OCI-LY1 (cell line): ENCODE measurements around the gene NDUFV1.

Experiments used
- CTCF ChIP-seq: fragments of 200-600 bp; sonication (generic), shearing (Covaris generic); IDR thresholded peaks from 2 replicates; pipeline ENCODE4 v1.5.1; 2017; ENCODE audit warnings: mild to moderate bottlenecking, antibody characterized with exemption, low read length, moderate library complexity, mixed read lengths
- EZH2 ChIP-seq: fragments of 200-600 bp; sonication (generic), shearing (Covaris generic); IDR thresholded peaks from 2 replicates; pipeline ENCODE4 v1.8.0; 2017; ENCODE audit warnings: borderline replicate concordance, mixed run types, mild to moderate bottlenecking, antibody characterized with exemption, low read length, moderate library complexity, mixed read lengths

GRCh38 chr11:67611704-67612587, 5.2 kb downstream of the NDUFV1 start:
- TF ChIP-seq EZH2: no peak
- no peak for TF ChIP-seq CTCF
